Hippocampal formation (tissue), 2 donors: Measurements from ENCODE around the gene AKT1S1.
"Not testable (repeated sequence)": the region's sequence is repeated elsewhere in the genome, so short reads cannot be mapped to it uniquely, and the experiment has no call there.

Experiments
- DNase-seq, 2 donors: peaks; one replicate each; lab custom pipeline; 2025; lab: John Stamatoyannopoulos, UW

Gene AKT1S1

GRCh38 chr19:49877020-49877878 lies at the start of gene AKT1S1, which contains the start of gene TBC1D17:
Gene AKT1S1, minus strand, starts transcription at chr19:49877355. Its CDS starts 4,060 bp downstream, at chr19:49873295.
Gene TBC1D17, plus strand, starts transcription at chr19:49877702. Its CDS starts 22 bp downstream, at chr19:49877724.
- DNase-seq, result peak; percentile 99 to 100

DNA sequence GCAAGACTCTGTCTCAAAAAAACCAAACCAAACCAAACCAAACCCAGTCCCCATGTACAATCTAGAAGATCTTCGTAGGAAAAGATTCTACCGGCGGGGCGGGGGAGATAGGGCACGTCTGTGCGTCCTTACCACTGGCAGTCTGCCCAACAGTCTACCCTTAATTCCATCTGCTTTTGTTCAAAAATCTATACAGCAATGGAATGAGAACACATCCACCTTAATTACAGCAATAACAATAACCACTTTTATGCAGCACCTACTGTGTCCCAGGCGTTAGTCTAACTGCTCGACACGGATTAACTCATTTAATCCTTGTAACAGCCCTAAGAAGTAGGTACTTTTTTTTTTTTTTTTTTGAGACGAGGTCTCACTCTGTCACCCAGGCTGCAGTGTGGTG lies 49.4 kb upstream of the AKT1S1 start:
- no peak for DNase-seq

DNA sequence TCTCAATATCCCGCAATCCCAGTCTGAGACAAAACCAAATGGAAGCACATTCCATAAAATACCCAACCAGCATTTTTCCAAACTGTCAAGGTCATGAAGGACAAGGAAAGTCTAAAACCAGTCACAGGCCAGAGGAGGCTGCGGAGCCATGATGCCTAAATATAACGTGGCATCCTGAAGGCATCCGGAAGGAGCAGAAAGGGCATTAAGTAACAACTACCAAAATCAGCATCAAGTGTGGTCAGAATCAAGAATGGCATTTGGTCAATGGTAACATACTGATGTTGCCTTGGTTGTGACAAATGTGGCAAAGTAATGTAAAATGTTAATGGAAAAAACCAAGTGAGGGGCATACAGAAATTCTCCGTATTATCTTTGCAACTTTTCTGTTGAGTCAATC lies 48.3 kb upstream of the AKT1S1 start:
- DNase-seq, result no peak

DNA sequence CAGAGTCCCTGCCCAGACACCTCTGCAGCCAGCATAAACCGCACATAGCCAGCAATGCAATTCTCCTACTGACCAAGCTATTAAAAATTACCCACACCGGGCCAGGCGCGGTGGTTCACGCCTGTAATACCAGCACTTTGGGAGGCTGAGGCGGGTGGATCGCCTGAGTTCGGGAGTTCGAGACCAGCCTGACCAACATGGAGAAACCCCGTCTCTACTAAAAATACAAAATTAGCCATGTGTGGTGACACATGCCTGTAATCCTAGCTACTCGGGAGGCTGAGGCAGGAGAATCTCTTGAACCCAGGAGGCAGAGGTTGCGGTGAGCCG lies 47.7 kb upstream of the AKT1S1 start:
- not testable (repeated sequence) for DNase-seq

DNA sequence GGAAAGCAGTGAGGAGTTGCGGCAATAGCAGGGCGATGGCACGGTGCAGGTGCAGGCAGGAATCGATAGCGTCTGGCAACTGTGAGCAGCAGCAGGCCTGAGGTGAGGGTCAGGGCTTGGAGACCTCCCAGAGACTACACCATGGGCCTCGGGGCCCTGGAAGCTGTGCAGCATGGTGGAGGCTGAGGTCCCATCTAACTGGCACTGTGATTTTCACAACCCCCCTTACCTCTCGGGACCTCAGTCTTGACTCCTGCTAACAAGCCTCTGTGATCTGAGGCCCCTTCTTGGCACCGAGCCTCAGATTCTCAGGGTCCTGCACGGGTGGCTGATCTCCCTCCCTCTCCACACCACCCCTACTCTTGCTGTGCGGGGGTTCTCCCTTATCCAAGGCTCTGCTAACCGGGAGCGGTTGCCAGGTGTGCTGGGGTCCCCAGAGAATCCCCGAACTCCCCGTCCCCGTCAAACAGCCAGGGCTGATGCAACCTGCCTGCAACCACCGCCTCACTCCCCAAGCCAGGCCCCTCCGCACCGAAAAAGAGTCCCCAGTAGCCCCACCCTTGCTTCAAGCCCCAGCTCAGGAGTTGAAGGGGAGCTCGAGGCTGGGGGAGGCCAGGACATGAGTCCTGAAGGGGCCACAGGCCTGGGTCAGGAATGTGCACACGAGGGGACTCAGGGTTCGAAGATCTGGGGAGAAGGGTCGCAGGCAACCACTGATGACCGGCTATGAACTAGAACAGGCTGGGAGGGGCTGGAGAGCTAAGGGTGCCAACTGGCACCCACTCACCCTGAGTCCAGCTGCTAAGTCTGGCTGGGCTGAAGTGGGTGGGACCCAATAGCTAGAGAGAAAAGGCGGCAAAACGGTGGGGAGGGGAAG lies 47.1 kb upstream of the AKT1S1 start:
- no peak for DNase-seq

DNA sequence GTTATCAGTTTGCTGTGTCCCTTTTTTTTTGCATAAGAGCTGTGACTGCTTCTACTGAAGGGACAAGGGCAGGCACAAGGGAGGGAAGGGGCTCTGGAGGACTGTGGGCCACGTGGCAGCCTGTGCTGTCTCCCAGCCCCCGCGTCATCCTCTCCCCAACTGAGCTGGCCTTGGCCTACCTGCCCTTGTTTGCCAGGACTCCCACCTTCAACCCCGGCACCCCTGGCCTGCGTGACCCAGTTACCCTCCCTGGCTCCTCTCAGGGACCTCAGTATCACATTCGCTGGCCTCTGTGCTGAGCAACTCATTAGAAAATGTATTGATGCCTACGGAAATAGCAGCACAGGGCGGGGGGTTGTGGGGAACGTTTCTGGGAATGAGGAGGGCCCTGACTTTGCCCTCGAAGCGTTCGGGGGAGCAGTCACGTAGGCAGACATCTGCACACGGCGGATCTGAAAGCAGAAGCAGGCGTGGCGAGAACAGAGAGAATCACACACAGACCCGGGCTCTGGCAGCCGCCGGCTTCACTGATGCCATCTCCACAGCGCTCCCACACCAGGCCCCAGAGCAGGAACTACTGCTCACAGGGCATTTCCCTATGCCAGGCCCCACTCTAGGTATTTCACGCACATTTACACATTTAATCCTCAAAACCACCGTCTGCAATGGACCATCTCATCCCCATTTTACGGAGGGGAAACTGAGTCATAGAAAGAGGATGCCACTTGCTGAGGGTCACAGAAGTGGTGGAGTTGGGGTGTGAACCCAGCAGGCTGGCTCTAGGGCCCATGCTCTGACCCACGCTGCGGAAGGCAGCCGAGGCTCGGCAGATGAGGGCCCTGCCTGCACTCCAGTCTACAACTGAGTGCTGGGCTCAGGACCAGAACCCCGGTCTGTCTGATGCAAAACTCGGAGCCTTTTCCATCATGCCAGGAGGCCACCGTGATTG lies 46.2 kb upstream of the AKT1S1 start:
- peak in 1 of 2 donors; percentile 27 for DNase-seq

DNA sequence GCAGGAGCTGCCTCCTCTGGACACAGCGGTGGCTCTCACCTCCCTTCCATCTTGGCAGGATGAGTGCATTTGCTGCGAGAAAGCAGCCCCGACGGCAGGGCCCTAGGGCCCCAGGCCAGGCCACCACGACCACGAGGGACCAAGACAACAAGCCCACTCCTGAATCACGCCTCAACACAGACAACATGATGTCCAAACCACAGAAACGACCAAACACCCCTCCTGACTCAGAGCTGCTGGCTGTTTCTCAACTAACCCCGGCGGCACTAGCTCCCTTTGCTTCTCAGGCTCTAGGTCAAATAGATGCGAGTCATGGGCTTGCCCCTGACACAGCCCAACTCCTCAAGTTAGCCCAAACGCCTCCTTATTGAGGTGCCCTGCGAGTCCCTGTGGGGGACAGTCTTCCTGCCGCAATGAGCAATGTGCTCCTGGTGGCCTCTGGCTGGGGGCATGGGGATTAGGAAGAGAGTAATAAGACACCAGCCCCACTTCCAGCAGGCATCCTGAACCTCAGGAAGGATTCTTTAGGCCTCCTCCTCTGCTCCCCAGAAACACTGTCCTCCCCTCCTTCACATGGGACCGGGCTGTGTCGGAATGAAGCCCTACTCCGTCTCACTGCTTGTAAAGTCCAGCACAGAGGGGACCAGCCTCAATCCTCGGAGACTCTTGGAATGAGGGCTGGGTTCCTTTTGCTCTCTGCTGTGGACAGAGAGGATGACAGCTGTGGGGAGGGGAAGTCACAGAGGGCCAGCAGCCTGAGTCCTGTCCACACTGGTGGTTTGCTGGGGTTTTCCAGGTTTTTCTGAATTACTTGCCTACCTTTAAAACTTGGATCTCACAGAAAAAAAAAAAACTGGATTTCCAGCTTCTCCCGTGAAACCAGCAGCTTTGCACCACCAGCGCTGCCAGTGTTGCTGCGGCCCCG lies 45.0 kb upstream of the AKT1S1 start:
- DNase-seq, result no peak

DNA sequence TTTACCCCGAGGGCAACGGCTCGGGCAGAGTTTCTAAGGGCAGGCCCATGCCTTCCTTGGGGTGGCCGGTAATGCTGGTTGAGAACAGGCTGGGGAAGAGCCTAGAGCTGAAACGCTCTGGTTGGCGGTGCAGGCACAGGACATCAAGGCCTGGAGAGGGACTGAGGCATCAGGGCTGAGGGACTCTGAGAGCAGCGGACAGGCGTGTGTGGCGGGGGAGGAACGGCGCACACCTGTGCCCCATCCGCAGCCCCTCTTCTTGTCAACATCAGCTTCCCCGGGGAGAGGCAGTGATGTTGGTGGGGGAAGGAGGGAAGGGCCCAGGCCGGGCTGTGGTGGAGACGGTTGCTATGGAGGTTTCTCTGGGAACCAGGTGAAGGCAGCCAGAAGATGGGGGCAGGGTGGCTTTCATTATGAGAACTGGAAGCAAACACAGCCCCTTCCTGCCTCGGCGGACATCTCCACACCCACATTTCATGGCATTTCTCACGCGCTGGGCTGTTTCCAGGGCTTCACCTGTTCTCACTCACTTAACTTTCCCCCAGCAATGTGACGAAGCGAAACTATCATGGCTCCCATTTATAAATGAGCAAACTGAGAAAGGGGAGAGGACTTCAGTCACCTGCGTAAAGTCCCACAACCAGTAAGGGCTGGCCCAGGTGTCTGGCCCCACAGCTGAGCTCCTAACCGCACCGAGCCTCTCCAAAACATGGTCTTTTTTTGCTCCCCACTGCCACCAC lies 43.6 kb upstream of the AKT1S1 start:
- DNase-seq, result no peak

GRCh38 chr19:49918089-49918488 lies 40.9 kb upstream of the AKT1S1 start:
- DNase-seq, result no peak

- DNase-seq, result no peak
Measured at GRCh38 chr19:49916839-49917733, 39.9 kb upstream of the AKT1S1 start.

DNA sequence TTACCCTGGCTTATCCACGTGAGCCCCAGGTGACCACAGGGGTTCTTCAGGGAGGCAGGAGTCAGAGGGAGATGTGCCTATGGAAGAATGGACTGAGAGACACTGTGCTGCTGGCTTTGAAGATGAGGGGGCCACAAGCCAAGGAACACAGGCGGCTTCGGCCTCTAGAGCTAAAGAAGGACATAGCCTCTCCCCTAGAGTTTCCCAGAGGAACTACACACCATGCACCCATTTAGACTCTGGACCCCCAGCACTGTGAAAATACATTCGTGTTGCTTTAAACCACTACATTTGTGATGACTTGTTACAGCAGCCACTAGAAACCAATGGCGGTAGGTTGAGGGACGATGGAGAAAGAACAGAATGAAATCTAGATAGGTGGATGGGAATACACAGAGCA lies 38.1 kb upstream of the AKT1S1 start:
- DNase-seq, result no peak

- no peak for DNase-seq
Measured at GRCh38 chr19:49913720-49914119, 36.6 kb upstream of the AKT1S1 start.

DNA sequence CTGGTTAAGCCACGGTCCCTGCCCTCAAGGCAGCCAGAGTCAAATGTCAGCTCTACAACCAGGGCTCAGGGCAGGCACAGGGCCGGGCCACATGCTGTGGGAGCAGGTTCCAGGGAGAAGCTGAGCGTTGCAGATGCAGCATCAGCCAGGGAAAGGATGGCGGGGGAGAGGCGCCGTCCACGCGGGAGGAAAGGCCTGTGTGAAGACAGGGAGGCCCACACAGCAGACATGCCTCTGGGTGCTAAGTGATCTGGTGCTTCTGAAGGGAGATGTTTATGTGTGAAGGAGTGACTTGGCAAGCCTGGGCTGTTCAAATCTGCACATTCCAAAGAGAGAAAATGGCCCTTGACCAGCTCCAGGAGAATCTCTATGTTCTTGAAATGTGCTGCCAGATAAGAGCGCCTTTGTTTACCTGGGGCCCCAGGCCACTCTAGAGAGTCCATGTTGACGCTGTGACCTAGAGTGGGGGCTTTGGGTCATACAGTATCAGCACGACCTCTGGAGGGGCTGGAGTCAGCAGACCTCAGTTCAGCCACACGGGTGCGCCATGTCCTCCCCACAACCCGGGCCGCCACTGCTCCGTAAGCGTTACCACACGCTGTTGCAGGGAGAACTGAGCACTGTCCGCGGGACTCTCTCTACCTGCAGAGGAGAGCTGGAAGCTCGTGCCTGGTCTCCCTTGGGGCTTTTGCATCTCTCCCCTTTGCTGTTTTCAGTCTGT lies 36.0 kb upstream of the AKT1S1 start:
- no peak for DNase-seq

DNA sequence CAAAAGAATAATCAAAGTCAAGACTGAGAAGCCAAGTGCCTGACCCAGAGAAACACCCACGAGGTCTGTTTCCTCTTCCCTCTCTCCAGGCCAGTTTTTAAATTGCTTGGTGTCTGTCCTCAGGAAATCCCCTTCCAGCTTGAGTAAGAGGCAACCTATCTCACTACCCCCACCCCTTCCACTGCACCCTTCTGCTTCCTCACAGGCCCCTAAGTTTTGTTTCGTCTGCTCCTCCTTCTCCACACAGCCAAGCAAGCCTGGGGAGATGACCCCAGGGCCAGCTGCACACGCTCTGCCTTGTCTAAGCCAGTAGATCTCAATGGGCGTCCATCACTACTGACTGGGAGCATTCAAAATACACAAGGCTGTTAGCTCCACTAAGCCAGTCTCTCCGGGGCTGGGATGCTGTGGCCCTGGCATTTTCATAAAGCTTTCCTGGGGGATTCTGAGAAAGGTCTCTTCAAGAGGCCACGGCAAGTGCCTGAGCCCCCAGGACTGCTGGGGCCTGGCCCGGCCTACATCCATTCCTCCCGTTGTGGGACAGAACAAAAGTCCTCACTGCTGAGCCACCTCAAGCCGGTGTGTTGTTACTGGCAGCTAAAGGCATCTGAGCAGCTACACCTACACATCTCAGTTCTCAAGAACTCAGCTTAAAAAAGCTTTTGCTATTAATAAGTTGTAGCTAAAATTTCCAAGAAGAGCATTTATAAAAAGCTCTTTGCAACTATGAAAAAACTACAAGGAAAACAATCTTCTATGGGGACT lies 34.4 kb upstream of the AKT1S1 start:
- peak in 1 of 2 donors; percentile 36 for DNase-seq

DNA sequence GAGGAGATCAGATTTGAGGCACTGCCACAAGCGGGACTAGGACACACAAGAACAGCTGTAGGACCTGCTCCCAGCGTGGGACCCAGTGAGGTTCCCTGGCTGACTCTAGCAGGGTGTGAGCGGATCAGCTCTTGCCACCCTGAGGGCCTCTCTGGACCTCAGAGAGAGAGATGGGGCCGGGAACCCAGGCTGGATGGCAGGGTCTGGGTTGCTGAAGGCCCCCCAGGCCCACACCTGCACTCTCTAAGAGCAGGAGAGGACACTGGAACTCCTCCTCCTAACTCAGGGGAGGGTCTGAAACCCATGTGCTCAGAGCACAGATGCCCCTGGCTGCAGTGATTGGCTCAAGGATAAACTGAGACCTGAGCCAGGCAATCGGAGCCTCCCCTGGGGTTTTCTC lies 33.0 kb upstream of the AKT1S1 start:
- DNase-seq, result no peak

GRCh38 chr19:49908480-49909420 lies 31.6 kb upstream of the AKT1S1 start:
- no peak for DNase-seq
